CD4-positive, alpha-beta T cell treated with Interleukin-15 for 1 hour (primary cell): ENCODE measurements around the gene ELOVL5.
A peak's percentile ranks its signal among the peaks of the same experiment; 100 is the strongest.
"Not testable (repeated sequence)": the region's sequence is repeated elsewhere in the genome, so short reads cannot be mapped to it uniquely, and the experiment has no call there.

ENCODE experiments used
- DNase-seq: peaks from one replicate; pipeline ENCODE4 v3.0.0-alpha.2; 2020

The ELOVL5 gene

DNA sequence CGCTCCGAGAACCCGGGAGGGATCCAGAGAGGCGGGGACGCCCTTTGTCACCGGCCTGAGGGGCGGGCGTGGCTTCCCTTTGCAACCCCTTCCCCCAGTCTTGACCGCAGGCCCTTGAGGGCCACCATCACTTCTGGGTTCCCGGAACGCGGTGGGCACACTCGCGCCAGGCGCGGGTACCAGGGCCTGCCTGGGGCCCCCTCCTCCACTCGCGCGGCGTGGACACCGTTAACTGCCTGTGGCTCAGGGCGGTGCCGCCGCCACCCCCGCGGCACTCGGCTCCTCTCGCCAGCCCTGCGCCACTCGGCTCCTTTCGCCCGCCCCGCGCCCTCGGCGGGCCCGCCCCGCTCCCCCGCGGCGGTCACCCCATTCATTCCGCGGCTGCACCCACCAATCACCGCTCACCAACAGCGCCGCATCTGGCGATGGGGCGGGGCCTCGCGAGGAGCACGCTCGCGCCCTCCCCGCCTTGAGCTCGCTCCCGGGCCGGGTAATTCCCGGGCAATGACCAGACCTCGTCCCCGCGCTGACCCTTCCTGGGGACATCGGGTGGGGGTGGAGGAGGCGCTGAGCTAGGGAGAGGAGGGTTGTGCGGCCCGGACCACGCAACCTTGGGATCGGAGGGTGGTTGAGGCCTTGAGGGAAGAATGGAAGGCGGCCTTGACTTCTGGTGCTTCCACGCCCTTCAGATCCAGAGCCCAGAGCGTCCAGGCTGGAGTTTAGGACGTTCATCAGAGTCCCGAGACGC, 10.5 kb upstream of the ELOVL5 start:
- peak; percentile 94 for DNase-seq

GRCh38 chr6:53358440-53359094, 9.8 kb upstream of the ELOVL5 start:
- peak; percentile 60 for DNase-seq

GRCh38 chr6:53357576-53358360, 9.0 kb upstream of the ELOVL5 start:
- no peak for DNase-seq

DNA sequence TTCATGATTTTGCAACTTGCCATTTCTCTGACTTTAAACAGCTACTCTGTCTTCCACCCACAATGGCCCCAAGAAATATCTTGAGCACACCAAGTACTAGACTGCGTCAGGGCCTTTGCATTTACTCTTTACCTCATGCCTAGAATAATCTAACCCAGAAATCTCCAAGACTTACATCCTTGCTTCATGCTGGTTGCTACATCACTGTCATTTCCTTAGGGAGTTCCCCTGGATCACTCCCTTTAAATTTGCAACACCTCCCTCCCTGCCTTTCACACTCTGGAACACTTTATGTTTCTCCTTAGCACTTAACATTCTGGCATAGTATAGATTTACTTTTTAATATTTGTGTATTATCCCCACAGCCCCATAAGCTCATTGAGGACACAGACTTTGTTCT, 4.9 kb upstream of the ELOVL5 start:
- DNase-seq = no peak

DNA sequence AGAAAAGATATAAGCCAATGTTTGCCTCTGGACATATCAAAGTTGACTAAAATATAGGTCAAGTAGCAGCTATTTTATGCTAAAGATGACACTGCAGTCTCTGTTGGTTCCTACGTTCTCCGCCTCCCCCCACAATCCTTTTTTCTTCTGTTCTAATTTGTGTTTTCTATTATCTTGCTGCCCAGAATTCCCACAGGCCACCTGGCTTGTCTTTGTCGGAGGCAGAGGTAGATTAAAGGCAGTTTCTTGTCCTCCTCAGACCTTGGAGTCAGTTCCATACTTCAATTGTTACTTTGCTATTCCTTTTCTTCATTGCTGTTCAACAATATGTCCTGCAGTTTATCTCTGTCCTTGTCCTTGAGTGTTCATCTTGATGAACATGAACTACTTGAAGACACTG, 3.6 kb upstream of the ELOVL5 start:
- DNase-seq = no peak

DNA sequence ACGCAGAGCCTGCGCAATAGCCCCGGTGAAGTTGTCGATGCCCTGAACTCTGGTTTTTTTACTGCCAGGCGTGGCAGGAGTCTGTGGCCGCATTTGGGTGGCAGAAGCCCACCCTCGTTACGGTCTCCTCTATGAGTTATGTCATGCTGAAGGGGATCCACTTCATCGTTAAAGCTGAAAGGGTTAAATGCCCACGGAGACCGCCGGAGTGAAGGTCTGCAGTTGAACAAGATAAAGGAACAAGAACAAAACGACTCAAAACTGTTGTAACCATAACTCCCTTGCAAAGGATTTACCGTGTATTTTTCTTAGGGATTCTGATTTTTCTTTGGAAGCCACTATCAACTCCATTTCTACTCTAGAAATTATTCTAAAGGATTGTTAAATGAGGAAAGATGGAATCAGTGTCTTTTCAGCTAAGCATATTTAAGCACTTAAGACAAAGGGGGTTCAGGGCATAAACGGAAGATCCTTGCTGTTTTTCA, 501 bp upstream of the ELOVL5 start:
- no peak for DNase-seq

DNA sequence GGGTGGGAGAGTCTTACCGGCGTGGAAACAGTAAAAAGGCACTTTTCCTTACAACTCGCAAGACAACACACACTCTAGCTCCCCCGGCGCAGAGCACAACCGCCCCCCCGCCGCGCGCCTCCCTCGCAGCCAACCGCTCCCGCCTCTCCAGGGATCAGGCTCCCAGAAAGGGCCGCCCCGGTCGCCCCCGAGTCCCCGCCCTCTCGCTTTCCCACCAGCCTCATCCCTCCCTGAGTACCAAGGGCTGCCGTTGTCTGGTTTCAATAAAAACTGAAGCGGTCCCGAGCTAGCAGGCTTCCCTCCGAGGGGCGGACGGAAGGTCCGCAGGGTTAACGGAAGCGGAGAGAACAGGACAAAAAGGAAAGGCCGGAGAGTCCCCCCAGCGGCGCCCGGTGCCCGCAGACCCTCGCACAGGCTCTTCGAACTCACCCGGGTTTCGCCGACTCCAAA, 804 bp downstream of the ELOVL5 start:
- peak; percentile 34 for DNase-seq

DNA sequence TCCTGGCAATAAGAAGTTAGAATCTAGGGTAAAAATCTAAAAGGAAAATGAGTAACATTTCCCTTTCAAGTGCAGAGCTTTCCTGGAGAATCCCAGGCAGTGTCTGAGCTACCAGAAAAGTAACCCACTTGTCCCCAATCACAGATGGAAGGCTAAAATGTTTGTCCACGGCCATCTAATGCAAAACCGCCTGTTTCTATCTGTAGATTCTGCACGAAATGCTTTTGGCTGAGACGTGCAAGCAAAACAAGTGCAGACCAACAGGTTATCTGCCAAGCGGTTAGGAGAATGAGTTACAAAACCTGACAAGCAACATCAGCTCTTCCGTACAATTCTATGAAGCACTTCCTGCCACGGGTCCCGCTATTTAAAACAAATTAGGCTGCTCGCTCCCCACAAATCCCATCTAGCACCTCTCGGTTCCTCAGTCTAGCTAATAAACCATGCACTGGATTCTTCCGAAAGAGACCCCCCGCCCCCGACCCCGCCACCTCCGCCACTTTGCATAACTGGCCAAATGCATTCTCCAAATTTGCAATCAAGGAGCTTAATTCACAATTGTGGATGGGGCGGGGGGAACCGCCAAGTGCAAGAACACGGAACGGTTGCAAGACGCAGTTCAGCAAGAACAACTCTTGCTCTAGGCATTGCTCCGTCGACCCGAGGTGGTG, 1.4 kb downstream of the ELOVL5 start:
- DNase-seq = no peak

- not testable (repeated sequence) for DNase-seq
Observed at GRCh38 chr6:53346049-53346448, 2.7 kb downstream of the ELOVL5 start.

DNA sequence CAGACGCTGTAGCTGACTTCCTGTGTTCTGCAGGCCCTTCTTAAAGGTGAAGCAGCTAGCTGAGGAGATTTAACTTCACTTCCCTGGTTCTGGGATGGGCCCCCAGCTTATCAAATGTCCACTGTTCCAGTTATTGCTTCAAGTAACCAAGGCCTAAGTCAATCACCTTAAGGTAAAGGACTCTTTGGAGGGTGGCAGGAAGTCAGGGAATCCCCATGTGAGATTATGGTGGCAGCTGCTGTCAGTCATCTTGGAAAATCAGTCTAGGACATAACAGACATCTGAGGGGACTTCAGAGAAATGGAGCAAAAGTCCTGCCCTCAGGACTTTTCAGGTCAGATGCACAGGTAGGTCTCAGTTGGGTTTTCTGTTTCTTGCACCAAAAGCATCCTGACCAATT, 3.8 kb downstream of the ELOVL5 start:
- DNase-seq = no peak

DNA sequence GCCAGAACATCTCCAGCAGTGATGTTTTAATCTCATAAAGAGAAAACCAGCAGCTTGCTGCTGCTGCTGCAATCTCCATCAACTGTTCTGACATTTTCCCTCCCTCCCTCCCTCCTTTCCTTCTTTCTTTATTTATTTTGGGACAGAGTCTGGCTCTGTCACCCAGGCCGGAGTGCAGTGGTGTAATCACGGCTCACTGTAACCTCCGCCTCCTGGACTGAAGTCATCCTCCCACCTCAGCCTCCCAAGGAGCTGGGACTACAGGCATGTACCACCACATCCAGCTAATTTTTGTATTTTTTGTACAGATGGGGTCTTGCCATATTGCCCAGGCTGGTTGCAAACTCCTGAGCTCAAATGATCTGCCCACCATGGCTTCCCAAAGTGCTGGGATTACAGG, 5.7 kb downstream of the ELOVL5 start:
- DNase-seq = no peak

DNA sequence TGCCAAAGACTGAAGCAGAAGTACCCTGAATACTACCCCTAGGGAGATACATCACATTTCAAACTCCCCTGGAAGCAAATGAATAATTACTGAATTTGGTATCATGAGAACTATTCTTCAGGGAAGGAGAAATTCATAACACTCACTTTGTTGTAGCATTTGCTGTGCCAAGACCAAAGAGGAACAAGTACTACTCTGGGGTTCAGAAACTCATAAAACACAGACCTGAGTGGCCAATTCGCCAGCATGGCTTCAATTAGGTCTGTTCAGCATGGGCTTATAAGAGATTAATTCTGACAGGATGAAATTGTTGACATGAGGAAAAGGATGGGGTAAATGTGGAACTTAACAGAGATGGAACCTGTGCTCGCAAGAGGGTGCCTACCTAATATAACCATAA, 6.5 kb downstream of the ELOVL5 start:
- no peak for DNase-seq

DNA sequence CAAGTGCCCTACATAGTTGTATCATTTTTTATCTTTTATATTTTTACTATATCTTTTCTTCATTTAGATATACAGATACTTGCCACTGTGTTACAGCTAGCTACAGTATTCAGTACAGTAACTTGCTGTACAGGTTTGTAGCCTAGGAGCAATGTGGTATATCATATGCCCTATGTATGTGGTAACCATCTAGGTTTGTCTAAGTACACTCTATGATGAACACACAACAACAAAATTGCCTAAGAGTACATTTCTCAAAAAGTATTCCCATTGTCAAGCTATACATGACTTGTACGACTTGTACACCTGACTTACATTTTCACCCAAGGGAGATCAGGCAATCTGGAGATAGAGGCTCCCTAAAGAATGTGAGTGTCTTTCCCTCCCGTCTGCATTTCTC, 8.2 kb downstream of the ELOVL5 start:
- DNase-seq = no peak

GRCh38 chr6:53339424-53339823, 9.3 kb downstream of the ELOVL5 start:
- no peak for DNase-seq

DNA sequence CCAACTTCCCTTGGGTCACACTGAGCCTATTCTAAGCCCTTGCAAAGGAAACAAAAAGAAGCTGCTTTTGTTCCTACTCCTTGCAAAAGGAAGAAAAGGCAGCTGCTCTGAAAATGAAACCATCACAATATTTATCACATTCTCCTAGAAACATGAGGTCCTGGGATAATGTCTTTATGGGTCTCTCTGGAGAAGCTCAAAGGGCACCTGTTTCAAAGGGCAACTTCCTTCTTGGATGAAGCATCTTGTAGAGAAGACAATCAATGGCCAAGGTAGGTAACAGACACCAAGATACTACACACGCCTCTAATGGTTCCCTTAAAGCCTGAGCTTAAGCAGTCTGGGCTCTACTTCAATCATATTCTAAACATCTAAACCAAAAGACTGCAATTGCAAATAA, 10.4 kb downstream of the ELOVL5 start:
- no peak for DNase-seq

DNA sequence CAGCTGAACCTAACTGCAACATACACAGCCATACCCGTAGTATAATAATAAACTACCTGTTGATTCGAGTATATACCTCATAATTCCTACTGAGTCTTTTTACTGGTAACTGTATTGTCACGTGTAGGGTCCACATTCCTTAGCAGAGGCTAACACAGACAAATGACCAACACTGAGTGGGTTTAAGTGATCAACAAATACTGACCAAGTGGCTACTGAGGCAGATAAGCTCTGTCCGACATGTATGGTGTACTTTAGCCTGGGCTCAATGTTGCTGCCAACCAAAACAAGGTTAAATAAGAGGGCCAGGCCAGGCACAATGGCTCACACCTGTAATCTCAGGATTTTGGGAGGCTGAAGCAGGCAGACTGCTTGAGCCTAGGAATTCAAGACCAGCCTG, 12.7 kb downstream of the ELOVL5 start:
- DNase-seq = no peak

DNA sequence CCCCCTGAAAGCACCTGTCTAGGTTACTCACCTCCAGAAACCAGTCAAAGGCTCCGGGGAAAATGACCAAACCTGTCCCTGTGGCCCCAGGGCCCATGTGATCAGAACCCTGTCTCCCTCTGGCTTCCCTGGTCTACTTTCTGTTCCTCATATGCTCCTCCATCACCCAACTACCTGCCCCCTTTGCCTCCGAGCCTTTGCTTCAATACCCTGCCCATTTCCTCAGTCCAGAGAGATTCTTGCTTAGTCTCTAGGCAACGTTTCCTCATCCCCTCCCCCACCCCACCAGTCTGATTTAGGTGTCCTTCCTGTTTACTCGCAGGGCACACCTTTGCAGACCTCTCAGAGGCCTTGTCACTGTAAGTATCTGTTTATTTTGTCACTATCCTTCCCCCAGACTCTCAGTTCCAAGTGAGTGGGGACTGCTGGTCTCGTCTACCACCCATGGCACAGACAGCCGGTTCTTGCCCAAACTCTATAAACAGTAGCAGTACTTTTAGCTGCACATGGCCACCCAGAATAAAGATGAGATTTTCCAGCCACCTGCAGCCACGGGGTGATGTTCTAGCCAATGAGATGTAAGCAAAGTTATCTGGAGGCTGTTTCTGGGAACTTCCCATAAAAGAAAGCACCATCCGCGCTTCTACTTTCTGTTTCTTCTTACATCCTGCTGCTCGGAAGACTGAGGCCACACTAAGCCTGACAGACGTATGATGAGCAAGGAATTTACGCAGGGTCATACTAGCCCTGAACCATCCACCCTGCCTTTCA, 13.3 kb downstream of the ELOVL5 start:
- DNase-seq = peak; percentile 88

GRCh38 chr6:53333439-53334408, 15.0 kb downstream of the ELOVL5 start:
- DNase-seq = no peak

DNA sequence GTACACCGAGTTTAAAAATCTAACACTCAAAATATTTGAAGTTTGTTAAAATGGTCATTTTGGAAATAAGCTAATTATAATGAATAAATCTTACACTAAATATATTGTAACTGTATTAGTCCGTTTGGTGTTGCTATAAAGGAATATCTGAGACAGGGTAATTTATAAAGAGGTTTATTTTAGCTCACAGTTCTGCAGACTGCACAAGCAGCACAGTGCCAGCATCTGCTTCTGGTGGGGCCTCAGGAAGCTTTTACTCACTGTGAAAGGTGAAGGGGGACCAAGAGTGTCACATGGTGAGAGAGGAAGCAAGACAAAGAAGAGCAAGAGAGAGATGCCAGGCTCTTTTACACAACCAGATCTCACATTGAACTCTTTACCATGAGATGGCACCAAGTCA, 17.1 kb downstream of the ELOVL5 start:
- DNase-seq = no peak

DNA sequence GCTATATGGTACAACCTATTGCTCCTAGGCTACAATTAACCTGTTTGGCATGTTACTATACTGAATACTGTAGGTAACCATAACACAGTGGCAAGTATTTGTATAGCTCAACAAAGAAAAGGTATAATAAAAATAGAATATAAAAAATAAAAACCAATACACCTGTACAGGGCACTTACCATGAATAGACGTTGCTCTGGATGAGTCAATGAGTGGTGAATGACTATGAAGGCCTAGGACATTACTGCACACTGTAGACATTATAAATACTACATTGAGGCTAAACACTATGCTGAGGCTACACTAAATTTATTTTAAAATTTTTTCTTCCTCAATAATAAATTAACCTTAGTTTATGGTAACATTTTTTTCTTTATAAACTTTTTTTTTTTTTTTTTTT, 18.6 kb downstream of the ELOVL5 start:
- no peak for DNase-seq

DNA sequence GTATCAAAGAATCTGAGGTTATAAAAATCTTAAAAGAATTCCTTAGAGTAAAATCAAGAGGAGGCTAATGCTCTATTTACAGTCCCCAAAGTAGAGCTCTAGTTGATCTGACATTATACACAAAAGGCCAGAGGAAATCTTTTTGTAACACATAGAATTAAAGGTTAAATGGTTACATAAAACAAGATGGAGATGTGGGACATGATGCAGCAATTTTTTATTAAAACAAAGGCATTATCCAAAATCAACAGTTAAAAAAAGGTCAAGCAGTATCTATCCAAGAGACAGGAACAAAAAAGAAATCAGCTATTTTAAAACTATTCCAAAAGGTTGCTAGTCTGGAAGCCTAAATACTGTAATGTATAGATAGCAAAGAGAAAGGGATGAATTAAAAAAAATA, 20.4 kb downstream of the ELOVL5 start:
- no peak for DNase-seq
